ENCODE measurements around the gene CPT1C. TPM values are rescaled to one million over a fixed set of nuclear protein-coding genes. Genes with fewer than 3 reads are reported as not detected.

The CPT1C gene
- total RNA-seq, 4 donors from 2014 or later: 1.8 to 5.9 (median 4.8) TPM

- ATAC-seq (ENCODE audit: low FRiP score) (no peak), DNase-seq (ENCODE audit: low spot score) (no peak)
- TF ChIP-seq CTCF (IDR thresholded peaks at IDR 0.05): no peak
These were observed 35.1 kb upstream of the CPT1C start for GRCh38 chr19:49655570-49656455.

- ATAC-seq (ENCODE audit: low FRiP score) (no peak), DNase-seq (ENCODE audit: low spot score) (no peak)
- no peak for TF ChIP-seq CTCF (IDR thresholded peaks at IDR 0.05)
These were observed 34.3 kb upstream of the CPT1C start for GRCh38 chr19:49656456-49657109.

GRCh38 chr19:49657493-49658138, 33.3 kb upstream of the CPT1C start:
- no peak for TF ChIP-seq CTCF (IDR thresholded peaks at IDR 0.05)
- DNase-seq (ENCODE audit: low spot score) (no peak), ATAC-seq (ENCODE audit: low FRiP score) (no peak)

GRCh38 chr19:49658139-49658517, 32.8 kb upstream of the CPT1C start:
- DNase-seq (ENCODE audit: low spot score) (no peak), ATAC-seq (ENCODE audit: low FRiP score) (no peak)
- no peak for TF ChIP-seq CTCF (IDR thresholded peaks at IDR 0.05)

- DNase-seq (ENCODE audit: low spot score) (no peak), ATAC-seq (ENCODE audit: low FRiP score) (no peak)
- no peak for TF ChIP-seq CTCF (IDR thresholded peaks at IDR 0.05)
These were observed 32.1 kb upstream of the CPT1C start for GRCh38 chr19:49658566-49659442.

- DNase-seq (ENCODE audit: low spot score) (no peak), ATAC-seq (ENCODE audit: low FRiP score) (no peak)
- TF ChIP-seq CTCF (IDR thresholded peaks at IDR 0.05): no peak
These were observed 30.5 kb upstream of the CPT1C start for GRCh38 chr19:49660338-49660961.
